Breast epithelium (tissue), 3 donors: Measurements from ENCODE around the gene LAG3.

Source experiments
- CTCF ChIP-seq, 3 donors: fragments of 450-650 bp; IDR thresholded peaks; one replicate each; pipeline ENCODE4 v1.5.1; 2016 to 2017; ENCODE audit warnings: antibody characterized with exemption in 3 of 3, mild to moderate bottlenecking in 3 of 3, moderate library complexity in 3 of 3
- POLR2A ChIP-seq: fragments of 450-650 bp; IDR thresholded peaks from one replicate; pipeline ENCODE4 v1.6.1; 2016; ENCODE audit warnings: antibody characterized with exemption, mild to moderate bottlenecking, moderate library complexity
- POLR2AphosphoS5 ChIP-seq, 3 donors: sonication (generic); formaldehyde crosslinking; IDR thresholded peaks; one replicate each; pipeline ENCODE4 v1.6.1; 2017; ENCODE audit warnings: antibody characterized with exemption in 3 of 3

GRCh38 chr12:6779708-6780432, 7.5 kb downstream of the LAG3 start:
- TF ChIP-seq POLR2AphosphoS5 (IDR thresholded peaks at IDR 0.05) (no peak), CTCF (IDR thresholded peaks at IDR 0.05) (no peak), POLR2A (no peak)
